Heart right ventricle (tissue), 16 donors: ENCODE data around the gene HMGN4. TPM values are rescaled to one million over a fixed set of nuclear protein-coding genes. Genes with fewer than 3 reads are reported as not detected.

Source experiments
- ATAC-seq, 8 donors: fragments of 200-7000 bp; cut with Tn5 transposase; one replicate each; pipeline ENCODE4 v1.9.1; 2020; ENCODE audit warnings: mild to moderate bottlenecking in 8 of 8, moderate library complexity in 8 of 8, moderate number of reproducible peaks in 1 of 8
- DNase-seq, 2 donors: peaks; one replicate each; pipeline ENCODE4 v3.0.0-alpha.2; 2020
- H3K27ac ChIP-seq, 10 donors: fragments of 200-600 bp; sonication (generic) in 2 of 10; one replicate each; pipeline versions ENCODE4 v1.5.0 to v1.8.0; 2020 to 2022; ENCODE audit warnings: mild to moderate bottlenecking in 3 of 10
- H3K27me3 ChIP-seq, 7 donors: fragments of 200-600 bp; one replicate each; pipeline ENCODE4 v1.8.0; 2021 to 2022; ENCODE audit warnings: mild to moderate bottlenecking in 2 of 7
- H3K36me3 ChIP-seq, 9 donors: fragments of 200-600 bp; sonication (generic) in 1 of 9; one replicate each; pipeline versions ENCODE4 v1.5.0 to v1.8.0; 2020 to 2022; ENCODE audit warnings: mild to moderate bottlenecking in 2 of 9
- H3K4me1 ChIP-seq, 9 donors: fragments of 200-600 bp; sonication (generic) in 1 of 9; one replicate each; pipeline versions ENCODE4 v1.5.0 to v1.8.0; 2020 to 2022; ENCODE audit warnings: mild to moderate bottlenecking in 4 of 9
- H3K4me3 ChIP-seq, 10 donors: fragments of 200-600 bp; sonication (generic) in 2 of 10; one replicate each; pipeline versions ENCODE4 v1.5.0 to v1.8.0; 2020 to 2022; ENCODE audit warnings: mild to moderate bottlenecking in 7 of 10, moderate library complexity in 2 of 10
- H3K9me3 ChIP-seq, 11 donors: fragments of 200-600 bp in 10 of 11; sonication (generic) in 2 of 11; one replicate each; pipeline versions ENCODE4 v1.5.0 to v1.8.0; 2013 to 2022; ENCODE audit warnings: mild to moderate bottlenecking in 2 of 11, control low read depth in 1 of 11, moderate library complexity in 1 of 11
- WGBS, 2 donors: extraction: QIAGEN DNeasy Blood & Tissue Kit; methylation state at CpG; one replicate each; pipeline ENCODE4 v1.1.7; 2013; ENCODE audit warnings: inconsistent platforms in 1 of 2; 5-methylcytosine and 5-hydroxymethylcytosine counted together
- intact Hi-C, 10 donors: fragments of 100-400 bp; cut with DNase I; formaldehyde crosslinking; loops; one replicate each; pipeline versions ENCODE4 v1.11.1 to v1.14.2; 2022
- polyA plus RNA-seq, 2 donors: library from polyadenylated mRNA; stranded (reverse); fragments of 200-250 nt; gene quantifications; one replicate each; pipeline ENCODE4 v1.2.3, GENCODE V29; 2013
- total RNA-seq, 10 donors: library from RNA; stranded (reverse); fragmentation: NEBNext Ultra II Directional in 3 of 10; extraction: Animal tissue kit (Norgen Biotek cat#: 25700) in 3 of 10; gene quantifications; one replicate each; pipeline versions ENCODE4 v1.2.1 to v1.2.4, GENCODE V29; 2021 to 2023
- TF ChIP-seq, protein P1 (sequence below), 9 donors: fragments of 200-600 bp; sonication (generic) in 2 of 9; IDR thresholded peaks; one replicate each; pipeline versions ENCODE4 v1.5.0 to v1.8.0; 2021 to 2022; ENCODE audit warnings: antibody characterized with exemption in 9 of 9, mild to moderate bottlenecking in 5 of 9, moderate library complexity in 1 of 9
- donor health status: Arrhythmogenic right ventricular cardiomyopathy.
- donor health status: ischemic (EF 13 %, LVEDD 7.1; RV severe dilation, severe dysfunction).
- donor health status: healthy with polysubstance abuse.
- donor health status: DM: no; HTN: yes; CAD: no.
- donor health status: DM: no; HTN: no; CAD: no.
- donor health status: ischemic (EF 25% LVEDD 6.9; RV normal size, moderate dysfunction).
- donor health status: ischemic (EF 25% LVEDD 5.7; RV mildly dilated, moderate dysfunction).
- donor health status: healthy.
- donor health status: DM: yes; HTN: yes; CAD: no.
- donor health status: Ischemic cardiomyopathy.
- donor health status: ischemic (EF 35%, LVEDD 5.7; RV mildly dilated, moderate dysfunction).
- donor health status: nonischemic (EF 11% LVEDD 7.7; RV severe dilation, severe dysfunction).
- donor health status: DM: yes; HTN: yes; CAD: no.
- donor health status: PGD.
- donor health status: ischemic (EF 29% LVEDD 5.4; RV normal size, mild dysfunction).
- donor health status: nonischemic (EF 23%, LVEDD 6.1; RV moderate dilation, normal function).

The HMGN4 gene
- total and polyA plus RNA-seq, 12 donors, result 8.2 to 35.0 (median 29.8) TPM

DNA sequence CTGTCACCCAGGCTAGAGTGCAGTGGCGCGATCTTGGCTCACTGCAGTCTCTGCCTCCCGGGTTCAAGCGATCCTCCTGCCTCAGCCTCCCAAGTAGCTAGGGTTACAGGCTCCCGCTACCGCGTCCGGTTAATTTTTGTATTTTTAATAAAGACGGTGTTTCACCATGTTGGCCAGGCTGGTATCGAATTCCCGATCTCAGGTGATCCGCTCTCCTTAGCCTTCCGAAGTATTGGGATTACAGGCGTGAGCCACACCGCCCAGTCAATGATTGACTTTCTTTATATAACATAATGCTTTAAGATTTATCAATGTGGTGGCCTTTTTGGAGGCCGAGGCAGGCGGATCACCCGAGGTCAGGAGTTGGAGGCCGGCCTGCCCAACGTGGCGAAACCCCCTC lies 50.8 kb downstream of the HMGN4 start:
- no peak overlapping the region for H3K27ac ChIP-seq
- ATAC-seq, result no peak
- H3K36me3 ChIP-seq, result no peaks in the 10 kb centered on the region
- DNase-seq, result no peak
- H3K27me3 ChIP-seq, result peaks cover 0 to 91% (median 75%) of the 10 kb centered on the region in 7 donors
- no peaks in the 10 kb centered on the region for H3K9me3 ChIP-seq
- WGBS, 2 donors, result 91 to 95% methylated on average over 21 of the region's 21 CpGs
- intact Hi-C loops, result no loop called here
- H3K4me3 ChIP-seq, result no peak overlapping the region
- H3K4me1 ChIP-seq, result peaks cover 0 to 6% (median 0%) of the 10 kb centered on the region in 9 donors
- TF ChIP-seq, protein P1, sequence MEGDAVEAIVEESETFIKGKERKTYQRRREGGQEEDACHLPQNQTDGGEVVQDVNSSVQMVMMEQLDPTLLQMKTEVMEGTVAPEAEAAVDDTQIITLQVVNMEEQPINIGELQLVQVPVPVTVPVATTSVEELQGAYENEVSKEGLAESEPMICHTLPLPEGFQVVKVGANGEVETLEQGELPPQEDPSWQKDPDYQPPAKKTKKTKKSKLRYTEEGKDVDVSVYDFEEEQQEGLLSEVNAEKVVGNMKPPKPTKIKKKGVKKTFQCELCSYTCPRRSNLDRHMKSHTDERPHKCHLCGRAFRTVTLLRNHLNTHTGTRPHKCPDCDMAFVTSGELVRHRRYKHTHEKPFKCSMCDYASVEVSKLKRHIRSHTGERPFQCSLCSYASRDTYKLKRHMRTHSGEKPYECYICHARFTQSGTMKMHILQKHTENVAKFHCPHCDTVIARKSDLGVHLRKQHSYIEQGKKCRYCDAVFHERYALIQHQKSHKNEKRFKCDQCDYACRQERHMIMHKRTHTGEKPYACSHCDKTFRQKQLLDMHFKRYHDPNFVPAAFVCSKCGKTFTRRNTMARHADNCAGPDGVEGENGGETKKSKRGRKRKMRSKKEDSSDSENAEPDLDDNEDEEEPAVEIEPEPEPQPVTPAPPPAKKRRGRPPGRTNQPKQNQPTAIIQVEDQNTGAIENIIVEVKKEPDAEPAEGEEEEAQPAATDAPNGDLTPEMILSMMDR (IDR thresholded peaks at IDR 0.05), result no peak

DNA sequence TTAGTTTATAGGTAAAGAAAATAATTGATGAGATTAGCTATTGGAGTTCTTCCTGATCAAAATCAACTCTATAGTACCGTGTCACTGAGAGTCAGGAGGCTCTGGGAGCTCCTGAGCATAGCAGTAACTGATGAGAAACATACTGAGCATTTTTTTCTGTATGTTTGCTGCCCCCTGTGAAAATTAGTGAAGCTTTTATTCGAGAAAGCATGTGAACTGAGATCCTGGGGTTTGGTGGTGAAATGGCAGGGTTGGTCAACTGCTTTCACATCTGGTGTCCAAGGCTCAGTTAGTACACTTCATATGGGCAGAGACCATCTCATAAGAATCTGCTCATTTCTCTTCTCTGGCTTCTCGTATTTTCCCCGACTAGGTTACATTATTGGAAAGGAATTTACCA lies 54.5 kb downstream of the HMGN4 start:
- DNase-seq, result no peak
- Histone ChIP-seq H3K4me1 (peaks cover 0 to 30% (median 12%) of the 10 kb centered on the region in 9 donors), H3K9me3 (no peaks in the 10 kb centered on the region), H3K4me3 (no peak overlapping the region), H3K27me3 (peaks cover 0 to 67% (median 54%) of the 10 kb centered on the region in 7 donors), H3K27ac (no peak overlapping the region), H3K36me3 (no peaks in the 10 kb centered on the region)
- ATAC-seq, result no peak
- TF ChIP-seq, protein P1 (IDR thresholded peaks at IDR 0.05), result no peak
- intact Hi-C loops, result loop anchor here in 4 of 10 donors (5.0 to 10.0 kb wide), 3 partner anchors 248 to 418 kb away; no protein-coding TSS in a partner anchor
- WGBS, 2 donors, result 57% methylated on average over 4 of the region's 4 CpGs

DNA sequence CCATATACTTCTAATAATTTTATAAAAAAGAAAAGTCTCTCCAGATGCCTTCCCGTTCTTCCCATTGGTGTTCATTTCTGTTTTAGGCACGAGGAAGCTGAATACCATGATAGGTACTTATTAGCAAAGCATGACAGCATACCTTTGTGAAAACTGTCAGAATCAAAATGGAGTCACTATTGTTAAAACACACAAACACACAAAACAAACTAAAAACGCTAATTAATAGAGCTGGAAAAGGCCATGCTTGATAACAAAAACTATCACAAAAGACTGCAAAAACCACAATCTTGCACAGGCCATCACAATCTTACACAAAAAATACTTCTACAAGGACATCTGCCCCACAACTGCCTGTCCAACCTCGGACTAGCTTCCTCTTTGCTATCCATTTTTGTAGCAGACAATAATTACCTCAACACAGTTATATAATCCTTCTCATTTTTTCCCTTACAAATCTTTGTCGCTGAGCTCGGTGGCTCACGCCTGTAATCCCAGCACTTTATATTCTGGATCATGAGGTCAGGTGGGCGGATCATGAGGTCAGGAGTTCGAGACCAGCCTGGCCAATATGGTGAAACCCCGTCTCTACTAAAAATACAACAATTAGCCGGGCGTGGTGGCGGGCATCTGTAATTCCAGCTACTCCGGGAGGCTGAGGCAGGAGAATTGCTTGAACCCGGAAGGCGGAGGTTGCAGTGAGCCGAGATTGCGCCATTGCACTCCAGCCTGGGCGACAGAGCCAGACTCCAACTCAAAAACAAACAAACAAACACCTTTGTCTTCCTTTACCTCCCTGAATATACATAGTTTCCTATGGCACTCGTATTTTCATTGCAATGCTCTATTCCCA lies 55.3 kb downstream of the HMGN4 start:
- DNase-seq, result no peak
- ATAC-seq, result no peak
- TF ChIP-seq, protein P1 (IDR thresholded peaks at IDR 0.05), result no peak
- intact Hi-C loops, result loop anchor here in 9 of 10 donors (2.0 to 10.0 kb wide), 7 partner anchors 21 to 419 kb away; no protein-coding TSS in a partner anchor
- peaks cover 0 to 58% (median 47%) of the 10 kb centered on the region in 7 donors for H3K27me3 ChIP-seq
- H3K36me3 ChIP-seq, result peaks cover 0 to 8% (median 4%) of the 10 kb centered on the region in 9 donors
- no peaks in the 10 kb centered on the region for H3K9me3 ChIP-seq
- no peak overlapping the region for H3K4me3 ChIP-seq
- WGBS, 2 donors, result 34 to 45% methylated on average over 20 of the region's 20 CpGs
- H3K4me1 ChIP-seq, result peaks cover 0 to 39% (median 18%) of the 10 kb centered on the region in 9 donors
- H3K27ac ChIP-seq, result no peak overlapping the region

DNA sequence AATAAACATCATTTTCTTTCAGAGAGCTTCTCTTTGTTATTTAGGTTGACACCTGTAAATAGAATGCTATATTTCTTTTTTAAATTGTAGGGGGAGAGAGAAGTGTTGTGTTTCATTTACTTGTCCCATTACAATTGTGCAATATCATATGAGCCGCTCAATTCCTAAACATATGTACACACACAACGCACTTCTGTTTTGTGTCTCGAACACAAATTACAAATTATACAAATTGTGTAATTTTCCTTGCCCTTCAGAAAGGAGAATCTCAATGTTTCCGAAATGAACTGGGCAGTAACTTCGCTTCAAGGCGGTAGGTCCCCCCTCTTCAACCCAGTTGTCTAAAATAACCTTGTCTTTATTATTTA lies 55.9 kb downstream of the HMGN4 start:
- intact Hi-C loops, result loop anchor here in 9 of 10 donors (2.0 to 10.0 kb wide), 7 partner anchors 21 to 419 kb away; no protein-coding TSS in a partner anchor
- peaks cover 0 to 39% (median 18%) of the 10 kb centered on the region in 9 donors for H3K4me1 ChIP-seq
- no peaks in the 10 kb centered on the region for H3K9me3 ChIP-seq
- TF ChIP-seq, protein P1 (IDR thresholded peaks at IDR 0.05), result no peak
- DNase-seq (no peak), ATAC-seq (no peak)
- peaks cover 0 to 14% (median 9%) of the 10 kb centered on the region in 9 donors for H3K36me3 ChIP-seq
- WGBS, 2 donors, result 33 to 46% methylated on average over 6 of the region's 6 CpGs
- H3K27me3 ChIP-seq, result peaks cover 0 to 57% (median 46%) of the 10 kb centered on the region in 7 donors
- H3K4me3 ChIP-seq, result no peak overlapping the region
- H3K27ac ChIP-seq, result no peak overlapping the region
